Measurements from ENCODE around the gene LRRC4B.

DNA sequence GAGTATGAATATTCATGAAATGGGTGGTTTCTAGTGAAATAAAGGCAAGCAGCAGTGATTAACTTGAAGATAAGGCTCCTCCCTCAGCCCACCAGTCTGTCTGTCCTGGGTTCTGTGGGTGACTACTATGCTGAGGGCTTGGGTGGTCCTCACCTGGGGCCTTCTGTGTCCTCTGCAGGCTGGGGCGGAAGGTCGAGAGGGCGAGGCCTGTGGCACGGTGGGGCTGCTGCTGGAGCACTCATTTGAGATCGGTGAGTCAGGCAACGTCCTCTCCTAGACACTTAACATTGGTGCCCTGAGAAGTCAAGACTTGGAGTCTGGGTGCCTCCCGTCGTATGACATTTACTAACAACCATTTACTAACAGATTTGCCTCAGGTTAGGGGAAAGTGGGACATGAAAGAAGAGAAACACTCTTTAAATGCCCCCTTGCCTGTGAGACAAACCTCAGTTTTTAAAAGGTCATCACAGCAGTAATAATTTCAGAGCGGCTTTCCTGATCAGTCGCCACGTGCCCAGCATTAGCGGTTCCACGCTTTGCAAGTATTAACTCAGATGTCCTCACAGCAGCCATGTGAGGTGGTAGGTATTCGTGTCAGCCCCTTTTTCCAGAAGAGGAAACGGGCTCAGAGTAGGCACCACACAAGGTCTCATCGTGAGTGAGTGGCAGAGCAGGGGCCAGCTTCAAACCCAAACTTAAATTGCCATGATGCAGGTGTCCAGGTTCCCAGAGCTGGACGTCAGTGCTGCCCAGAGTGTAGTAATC is 90.3 kb downstream of the LRRC4B start:
- TF ChIP-seq, protein P1, sequence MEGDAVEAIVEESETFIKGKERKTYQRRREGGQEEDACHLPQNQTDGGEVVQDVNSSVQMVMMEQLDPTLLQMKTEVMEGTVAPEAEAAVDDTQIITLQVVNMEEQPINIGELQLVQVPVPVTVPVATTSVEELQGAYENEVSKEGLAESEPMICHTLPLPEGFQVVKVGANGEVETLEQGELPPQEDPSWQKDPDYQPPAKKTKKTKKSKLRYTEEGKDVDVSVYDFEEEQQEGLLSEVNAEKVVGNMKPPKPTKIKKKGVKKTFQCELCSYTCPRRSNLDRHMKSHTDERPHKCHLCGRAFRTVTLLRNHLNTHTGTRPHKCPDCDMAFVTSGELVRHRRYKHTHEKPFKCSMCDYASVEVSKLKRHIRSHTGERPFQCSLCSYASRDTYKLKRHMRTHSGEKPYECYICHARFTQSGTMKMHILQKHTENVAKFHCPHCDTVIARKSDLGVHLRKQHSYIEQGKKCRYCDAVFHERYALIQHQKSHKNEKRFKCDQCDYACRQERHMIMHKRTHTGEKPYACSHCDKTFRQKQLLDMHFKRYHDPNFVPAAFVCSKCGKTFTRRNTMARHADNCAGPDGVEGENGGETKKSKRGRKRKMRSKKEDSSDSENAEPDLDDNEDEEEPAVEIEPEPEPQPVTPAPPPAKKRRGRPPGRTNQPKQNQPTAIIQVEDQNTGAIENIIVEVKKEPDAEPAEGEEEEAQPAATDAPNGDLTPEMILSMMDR (IDR thresholded peaks at IDR 0.05; ENCODE audit: poor library complexity): no peak
- TF ChIP-seq EZH2 (IDR thresholded peaks at IDR 0.05; ENCODE audit: borderline replicate concordance) (no peak), EZH2phosphoT487 (IDR thresholded peaks at IDR 0.05; ENCODE audit: low read depth, severe bottlenecking, unreplicated experiment) (no peak)

Data from hepatocyte (in vitro differentiated cells).